ENCODE measurements around the gene PHTF1.

The PHTF1 gene

DNA sequence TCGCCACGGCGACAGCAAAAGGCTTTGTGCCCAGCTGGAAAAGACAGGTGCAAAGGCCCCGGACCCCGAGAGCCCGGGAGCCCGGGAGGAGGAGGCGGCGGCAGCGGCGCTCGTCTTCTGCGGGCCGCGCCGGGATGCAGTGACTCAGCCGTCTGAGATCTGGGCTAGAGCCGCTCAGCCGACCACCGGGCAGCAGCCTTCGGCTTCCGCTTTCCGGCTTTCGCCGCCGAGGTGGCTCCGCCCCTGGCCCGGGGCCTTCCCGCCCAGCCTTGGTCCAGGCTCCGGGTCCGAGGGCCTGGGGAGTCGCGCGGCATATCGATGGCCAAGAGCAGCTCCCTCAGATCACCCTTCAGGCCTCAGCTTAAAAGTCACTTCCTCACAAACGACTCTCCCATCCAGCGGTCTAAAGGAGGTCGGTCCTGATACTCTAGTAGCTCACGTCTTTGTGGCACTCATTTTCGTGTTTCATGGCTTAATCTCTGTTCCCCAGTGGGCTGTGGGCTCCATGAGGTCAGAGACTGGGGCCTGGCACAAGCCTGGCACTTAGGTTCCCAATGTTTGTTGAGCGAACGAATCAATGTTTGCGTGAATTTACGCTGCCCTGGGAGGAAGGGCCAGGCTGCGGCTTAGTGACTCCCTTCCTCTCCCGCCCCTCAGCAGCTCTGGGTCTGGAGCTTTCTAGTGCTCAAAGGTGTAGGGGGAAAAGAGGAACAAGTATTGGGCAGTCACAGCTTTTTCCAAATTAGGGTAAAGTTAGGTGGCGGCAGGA lies at the start of gene PHTF1:
Gene PHTF1, minus strand, starts transcription at position 154 of the 769 bp plus-strand sequence. CDS start 783 bp downstream, outside the sequence.
- TF ChIP-seq POLR2A (IDR thresholded peaks at IDR 0.05; ENCODE audit: extremely low read depth, insufficient read length) (peak; percentile 86), CTCF (IDR thresholded peaks at IDR 0.05; ENCODE audit: low read depth, low read length) (no peak), MYC (IDR thresholded peaks at IDR 0.05; ENCODE audit: low read depth, low read length) (peak; percentile 32; the same call in 1 of the 2 replicates)
- TF ChIP-seq, protein P1, sequence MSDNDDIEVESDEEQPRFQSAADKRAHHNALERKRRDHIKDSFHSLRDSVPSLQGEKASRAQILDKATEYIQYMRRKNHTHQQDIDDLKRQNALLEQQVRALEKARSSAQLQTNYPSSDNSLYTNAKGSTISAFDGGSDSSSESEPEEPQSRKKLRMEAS (IDR thresholded peaks at IDR 0.05; ENCODE audit: low read depth, low read length), result peak; percentile 29; the same call in 1 of the 2 replicates
- DNase-seq (ENCODE audit: low read depth), result peak; percentile 91
- H3K4me3 ChIP-seq (ENCODE audit: low read depth, low read length), result peak within 1 kb of the TSS; percentile 91

DNA sequence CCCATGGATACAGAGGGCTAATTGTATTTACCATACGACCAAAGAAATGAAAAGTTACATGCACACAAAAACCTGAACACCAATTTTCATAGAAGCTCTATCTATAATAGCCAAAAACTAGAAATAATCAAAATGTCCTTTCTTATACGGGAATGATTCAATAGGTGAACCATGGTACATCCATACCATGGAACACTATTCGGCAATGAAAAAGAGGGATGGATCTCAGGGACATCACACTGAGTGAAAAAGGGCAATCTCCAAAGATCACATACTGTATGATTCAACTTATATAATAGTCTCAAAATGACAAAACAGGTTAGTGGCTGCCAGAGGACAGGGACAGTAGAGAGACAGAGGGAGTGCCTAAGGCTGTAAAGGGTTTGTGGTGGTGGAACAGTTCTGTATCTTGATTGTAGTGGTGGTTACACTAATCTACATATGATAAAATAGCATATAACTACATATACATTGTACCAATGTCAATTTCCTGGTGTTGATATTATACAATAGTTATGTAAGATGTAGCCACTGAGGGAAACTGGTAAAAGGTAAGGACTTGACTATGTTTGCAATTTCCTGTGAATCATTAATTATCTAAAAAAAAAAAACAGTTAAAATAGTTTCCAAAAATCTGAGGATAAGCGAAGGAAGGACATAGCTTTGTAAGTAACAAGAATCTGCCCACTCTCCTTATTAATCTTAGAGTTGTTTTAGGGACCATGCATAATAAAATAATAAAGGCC lies 49.3 kb upstream of the PHTF1 start:
- peak; percentile 30 for DNase-seq (ENCODE audit: low read depth)
- H3K4me3 ChIP-seq (ENCODE audit: low read depth, low read length), result peak overlapping the region; percentile 85
- TF ChIP-seq, protein P1 (IDR thresholded peaks at IDR 0.05; ENCODE audit: low read depth, low read length), result no peak
- no peak for TF ChIP-seq POLR2A (IDR thresholded peaks at IDR 0.05; ENCODE audit: extremely low read depth, insufficient read length)
- no peak for TF ChIP-seq MYC (IDR thresholded peaks at IDR 0.05; ENCODE audit: low read depth, low read length)
- no peak for TF ChIP-seq CTCF (IDR thresholded peaks at IDR 0.05; ENCODE audit: low read depth, low read length)

GRCh38 chr1:113805639-113806038 lies 46.4 kb upstream of the PHTF1 start:
- no peak overlapping the region for H3K4me3 ChIP-seq (ENCODE audit: low read depth, low read length)
- DNase-seq (ENCODE audit: low read depth), result no peak
- TF ChIP-seq, protein P1 (IDR thresholded peaks at IDR 0.05; ENCODE audit: low read depth, low read length), result no peak
- no peak for TF ChIP-seq POLR2A (IDR thresholded peaks at IDR 0.05; ENCODE audit: extremely low read depth, insufficient read length)
- no peak for TF ChIP-seq MYC (IDR thresholded peaks at IDR 0.05; ENCODE audit: low read depth, low read length)
- TF ChIP-seq CTCF (IDR thresholded peaks at IDR 0.05; ENCODE audit: low read depth, low read length), result no peak

- H3K4me3 ChIP-seq (ENCODE audit: low read depth, low read length), result no peak overlapping the region
- TF ChIP-seq MYC (IDR thresholded peaks at IDR 0.05; ENCODE audit: low read depth, low read length), result no peak
- TF ChIP-seq CTCF (IDR thresholded peaks at IDR 0.05; ENCODE audit: low read depth, low read length), result no peak
- no peak for TF ChIP-seq POLR2A (IDR thresholded peaks at IDR 0.05; ENCODE audit: extremely low read depth, insufficient read length)
- TF ChIP-seq, protein P1 (IDR thresholded peaks at IDR 0.05; ENCODE audit: low read depth, low read length), result no peak
- no peak for DNase-seq (ENCODE audit: low read depth)
These were observed 45.9 kb upstream of the PHTF1 start for GRCh38 chr1:113805256-113805531.

DNA sequence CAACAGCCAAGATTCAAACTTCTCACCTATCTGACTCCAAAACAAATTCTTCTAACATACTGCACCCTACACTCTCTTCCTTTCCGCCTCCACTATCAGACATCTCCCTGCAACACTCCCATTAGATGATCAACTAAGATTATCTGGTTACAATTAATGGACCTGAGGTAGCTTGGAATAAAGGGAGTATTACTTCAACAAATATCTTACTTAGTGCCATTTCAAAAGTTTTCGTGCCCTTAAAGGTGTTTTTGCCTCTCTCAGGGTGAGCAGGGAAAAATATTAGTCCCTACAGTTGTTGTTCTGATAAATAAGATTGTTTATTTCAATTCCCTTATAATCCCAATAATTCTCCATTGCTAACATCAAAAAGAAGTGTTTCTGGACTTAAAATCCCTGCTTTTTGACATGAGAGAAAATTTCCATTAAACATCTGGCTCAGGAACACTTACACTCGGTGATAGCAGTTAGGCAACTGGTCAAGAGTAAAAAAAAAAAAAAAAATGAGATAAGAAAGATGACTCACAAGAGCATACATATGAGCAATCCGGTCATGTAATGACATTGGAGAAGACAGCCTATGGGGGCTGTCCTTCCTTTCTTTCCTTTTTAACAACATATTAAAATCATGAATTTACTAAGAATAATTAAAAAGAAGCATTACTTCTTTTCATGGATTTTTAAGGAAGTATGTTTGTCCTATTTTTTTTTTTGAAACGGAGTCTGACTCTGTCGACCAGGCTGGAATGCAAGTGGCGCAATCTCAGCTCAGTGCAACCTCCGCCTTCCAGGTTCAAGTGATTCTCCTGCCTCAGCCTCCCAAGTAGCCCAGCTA lies 45.4 kb upstream of the PHTF1 start:
- TF ChIP-seq POLR2A (IDR thresholded peaks at IDR 0.05; ENCODE audit: extremely low read depth, insufficient read length), result no peak
- TF ChIP-seq, protein P1 (IDR thresholded peaks at IDR 0.05; ENCODE audit: low read depth, low read length), result no peak
- no peak for TF ChIP-seq MYC (IDR thresholded peaks at IDR 0.05; ENCODE audit: low read depth, low read length)
- no peak for TF ChIP-seq CTCF (IDR thresholded peaks at IDR 0.05; ENCODE audit: low read depth, low read length)
- peak; percentile 61 for DNase-seq (ENCODE audit: low read depth)
- no peak overlapping the region for H3K4me3 ChIP-seq (ENCODE audit: low read depth, low read length)

Data from NB4 (cell line).